ENCODE data around the gene CHRNA4.

CHRNA4 gene

DNA sequence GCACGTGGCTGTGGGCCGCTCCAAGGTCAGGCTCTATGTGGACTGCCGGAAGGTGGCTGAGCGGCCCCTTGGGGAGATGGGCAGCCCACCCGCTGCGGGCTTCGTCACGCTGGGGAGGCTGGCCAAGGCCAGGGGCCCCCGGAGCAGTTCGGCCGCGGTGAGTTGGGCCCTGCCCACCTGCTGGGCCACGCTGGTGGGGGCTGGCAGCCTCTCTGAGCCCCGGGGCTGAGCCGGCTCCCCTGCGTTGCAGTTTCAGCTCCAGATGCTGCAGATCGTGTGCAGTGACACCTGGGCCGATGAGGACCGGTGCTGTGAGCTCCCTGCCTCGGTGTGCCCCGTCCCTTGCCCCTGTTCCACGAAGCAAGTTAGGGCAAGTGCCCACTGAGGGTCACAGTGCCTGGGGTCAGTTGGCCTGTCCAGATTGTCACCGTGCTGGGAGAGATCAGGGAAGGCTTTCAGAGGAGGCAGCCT, 41.1 kb downstream of the CHRNA4 start:
- no peak for DNase-seq (ENCODE audit: low spot score)

DNA sequence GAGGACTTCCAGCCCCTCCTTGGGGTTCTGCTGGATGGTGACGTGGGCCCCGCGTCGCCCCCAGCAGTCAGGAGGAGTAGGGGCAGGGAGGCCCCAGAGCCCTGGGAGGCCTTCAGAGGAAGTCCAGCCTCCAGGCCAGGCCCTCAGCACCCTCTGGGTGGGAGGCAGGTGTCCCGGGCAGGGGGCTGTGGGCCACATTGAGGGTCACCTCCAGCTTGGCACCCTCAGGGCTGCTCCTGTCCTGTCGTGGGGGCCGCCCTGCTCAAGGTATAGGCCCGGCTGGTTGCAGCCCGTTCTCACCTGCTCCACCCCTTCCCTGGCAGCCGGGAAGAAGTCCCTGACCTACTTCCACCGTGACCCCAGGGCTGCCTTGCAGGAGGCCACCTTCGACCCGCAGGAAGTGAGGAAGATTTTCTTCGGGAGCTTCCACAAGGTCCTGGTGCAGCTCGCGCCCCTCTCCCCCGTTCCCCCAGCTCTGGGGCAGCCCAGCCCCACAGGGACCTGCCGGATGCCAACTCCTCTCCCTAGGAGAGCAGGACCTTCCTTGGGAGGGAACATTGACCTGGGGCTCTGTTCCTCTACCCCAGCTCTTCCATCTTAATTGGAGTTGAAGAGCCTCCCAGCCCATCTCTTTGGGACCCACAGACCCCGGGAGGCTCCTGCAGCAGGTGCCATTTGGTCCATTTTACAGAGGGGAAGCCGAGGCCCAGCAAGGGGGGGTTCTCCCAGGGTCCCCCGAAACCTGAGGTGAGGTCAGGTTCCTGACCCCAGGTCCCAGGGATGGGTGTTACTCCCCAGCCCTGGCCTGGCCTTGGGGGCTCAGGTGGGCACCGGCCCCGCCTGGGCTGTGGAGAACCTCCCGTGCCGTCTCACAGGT, 41.7 kb downstream of the CHRNA4 start:
- DNase-seq (ENCODE audit: low spot score) = no peak

GRCh38 chr20:63318391-63319163, 42.6 kb downstream of the CHRNA4 start:
- DNase-seq (ENCODE audit: low spot score) = no peak

DNA sequence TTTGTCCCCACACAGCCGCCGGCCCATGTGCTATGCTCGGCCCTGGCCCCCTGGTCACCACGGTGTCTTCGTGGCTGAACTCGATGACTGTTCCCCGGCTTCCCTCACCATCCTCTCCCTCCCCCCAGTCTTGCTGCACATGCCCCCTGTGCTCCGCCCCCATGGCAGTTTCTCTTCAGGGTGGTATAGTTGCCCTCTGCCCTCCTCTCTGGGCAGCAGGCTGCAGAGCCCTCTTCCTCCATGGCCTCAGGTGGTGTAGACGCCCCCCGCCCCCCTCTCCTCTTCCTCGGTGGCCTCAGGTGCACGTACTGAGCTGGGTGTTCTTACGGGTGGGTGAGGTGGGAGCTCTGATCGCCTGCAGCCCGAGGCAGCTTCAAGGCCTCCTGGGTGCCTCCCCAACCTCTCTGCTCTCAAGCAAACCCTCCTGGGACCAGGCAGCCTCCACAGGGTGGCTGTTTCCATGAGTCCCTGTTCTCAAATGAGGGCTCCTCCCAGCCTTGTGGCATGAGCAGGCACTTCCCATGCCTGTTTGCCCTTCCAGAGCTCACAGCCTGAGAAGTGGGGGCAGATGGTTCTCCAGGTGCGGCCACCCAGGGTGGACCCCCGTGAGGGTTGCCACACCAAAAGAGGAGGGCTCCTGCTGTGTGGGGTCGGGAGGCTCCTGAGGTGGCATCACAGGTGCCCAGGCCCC, 43.4 kb downstream of the CHRNA4 start:
- no peak for DNase-seq (ENCODE audit: low spot score)

DNA sequence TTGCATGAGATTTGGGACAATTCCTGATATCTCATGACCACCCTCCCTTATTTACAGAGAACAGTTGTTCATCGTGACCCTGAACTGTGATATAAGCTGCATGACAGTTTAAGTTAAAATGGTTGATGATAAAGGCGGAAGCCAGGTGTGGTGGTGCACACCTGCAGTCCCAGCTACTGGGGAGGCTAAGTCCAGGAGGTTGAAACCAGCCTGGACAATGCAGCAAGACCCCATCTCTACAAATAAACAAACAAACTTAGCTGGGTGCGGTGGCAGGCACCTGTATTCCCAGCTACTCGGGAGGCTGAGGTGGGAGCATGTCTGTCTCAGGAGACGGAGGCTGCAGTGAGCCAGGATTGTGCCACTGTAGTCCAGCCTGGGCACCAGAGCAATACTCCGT, 44.1 kb downstream of the CHRNA4 start:
- DNase-seq (ENCODE audit: low spot score) = no peak

- no peak for DNase-seq (ENCODE audit: low spot score)
Measured at GRCh38 chr20:63316502-63316921, 44.6 kb downstream of the CHRNA4 start.

GRCh38 chr20:63315731-63316491, 45.2 kb downstream of the CHRNA4 start:
- no peak for DNase-seq (ENCODE audit: low spot score)

DNA sequence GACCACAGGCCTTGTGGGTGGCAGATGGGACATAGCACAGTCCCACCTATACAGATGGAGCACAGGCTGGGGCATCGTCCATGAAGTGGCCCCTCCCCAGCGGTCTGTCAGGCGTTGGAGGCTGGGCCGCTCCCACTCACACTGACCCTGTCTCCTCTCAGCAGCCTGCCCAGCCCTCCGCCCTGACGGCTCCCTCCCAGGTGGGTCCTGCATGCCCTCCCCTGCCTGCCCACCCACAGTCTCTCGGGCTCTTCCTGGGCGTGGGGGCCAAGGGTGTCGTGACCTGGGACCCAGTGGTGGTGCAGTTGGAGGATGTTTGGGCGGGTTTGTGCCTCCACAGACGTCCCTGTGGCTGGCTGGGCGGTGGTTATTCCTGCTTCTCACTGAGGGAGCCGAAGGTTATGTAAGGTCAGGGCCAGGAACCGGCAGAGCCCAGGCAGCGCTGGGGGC, 45.9 kb downstream of the CHRNA4 start:
- no peak for DNase-seq (ENCODE audit: low spot score)

DNA sequence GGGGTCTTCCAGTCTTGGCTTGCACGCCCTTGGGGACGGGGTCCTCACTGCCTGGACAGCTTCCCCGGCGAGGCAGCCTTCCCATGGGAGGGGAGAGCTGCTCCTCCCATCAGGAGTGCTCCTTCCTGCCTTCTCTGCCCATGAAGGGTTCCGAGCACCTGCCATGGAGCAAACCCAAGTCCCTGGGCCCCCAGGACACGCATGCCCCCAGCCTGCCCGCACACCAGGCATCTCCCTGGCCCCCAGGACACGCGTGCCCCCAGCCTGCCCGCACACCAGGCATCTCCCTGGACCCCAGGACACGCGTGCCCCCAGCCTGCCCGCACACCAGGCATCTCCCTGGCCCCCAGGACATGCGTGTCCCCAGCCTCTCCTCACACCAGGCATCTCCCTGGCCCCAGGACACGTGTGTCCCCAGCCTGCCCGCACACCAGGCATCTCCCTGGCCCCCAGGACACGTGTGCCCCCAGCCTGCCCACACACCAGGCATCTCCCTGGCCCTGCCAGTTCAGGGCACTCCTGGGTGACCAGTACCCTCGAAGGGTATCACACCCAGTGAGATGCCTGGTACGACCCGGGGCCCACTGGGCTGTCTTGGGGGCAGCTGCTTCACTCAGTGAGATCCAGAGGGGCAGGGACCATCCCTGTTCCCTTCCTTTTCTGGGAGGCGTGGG, 46.4 kb downstream of the CHRNA4 start:
- DNase-seq (ENCODE audit: low spot score) = no peak

DNA sequence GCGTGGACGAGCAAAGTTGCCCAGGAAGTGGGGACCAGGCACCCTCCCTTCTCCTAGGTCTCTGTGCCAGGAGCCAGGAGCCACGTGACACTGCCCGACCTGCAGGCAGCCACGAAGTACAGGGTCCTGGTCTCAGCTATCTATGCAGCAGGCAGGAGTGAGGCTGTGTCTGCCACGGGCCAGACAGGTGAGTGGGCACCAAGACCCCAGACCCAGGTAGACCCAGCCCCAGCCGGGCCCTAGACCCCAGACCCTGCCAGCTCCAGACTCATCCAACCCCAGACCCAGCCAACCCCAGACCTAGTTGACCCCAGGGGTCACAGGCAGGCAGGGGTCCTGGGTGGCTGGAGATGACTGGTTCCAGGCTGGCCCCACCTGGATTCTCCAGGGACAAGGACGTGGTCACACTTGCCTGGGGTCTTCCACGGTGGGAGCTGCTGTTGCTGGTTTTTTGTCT, 47.1 kb downstream of the CHRNA4 start:
- no peak for DNase-seq (ENCODE audit: low spot score)

DNA sequence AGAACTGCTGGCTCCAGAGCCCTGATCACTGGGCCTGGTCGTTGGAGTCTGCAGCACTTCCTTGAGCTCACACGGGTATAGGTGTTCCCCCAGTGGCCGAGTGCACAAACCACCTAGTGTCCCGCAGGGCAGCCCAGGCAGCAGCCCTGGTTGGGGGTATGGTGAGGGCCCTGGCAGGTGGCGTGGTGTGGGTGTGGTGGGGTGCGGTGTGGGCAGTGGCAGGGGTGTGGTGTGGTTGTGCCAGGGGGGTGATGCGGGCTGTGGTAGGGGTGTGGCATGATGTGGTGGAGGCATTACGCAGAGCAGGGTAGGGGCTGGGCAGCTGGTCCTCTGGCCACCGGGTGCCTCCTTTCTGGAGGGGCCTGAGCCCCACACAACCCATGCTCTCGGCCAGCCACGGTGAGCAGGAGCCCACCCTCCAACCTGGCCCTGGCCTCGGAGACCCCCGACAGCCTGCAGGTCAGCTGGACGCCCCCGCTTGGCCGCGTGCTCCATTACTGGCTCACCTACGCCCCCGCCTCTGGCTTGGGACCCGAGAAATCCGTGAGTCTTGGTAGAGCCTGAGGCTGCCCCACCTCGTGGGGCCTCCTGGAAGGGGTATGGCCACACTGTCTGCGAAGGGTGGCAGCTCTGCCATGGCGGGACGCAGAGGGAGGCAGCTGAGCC, 47.7 kb downstream of the CHRNA4 start:
- DNase-seq (ENCODE audit: low spot score) = no peak

DNA sequence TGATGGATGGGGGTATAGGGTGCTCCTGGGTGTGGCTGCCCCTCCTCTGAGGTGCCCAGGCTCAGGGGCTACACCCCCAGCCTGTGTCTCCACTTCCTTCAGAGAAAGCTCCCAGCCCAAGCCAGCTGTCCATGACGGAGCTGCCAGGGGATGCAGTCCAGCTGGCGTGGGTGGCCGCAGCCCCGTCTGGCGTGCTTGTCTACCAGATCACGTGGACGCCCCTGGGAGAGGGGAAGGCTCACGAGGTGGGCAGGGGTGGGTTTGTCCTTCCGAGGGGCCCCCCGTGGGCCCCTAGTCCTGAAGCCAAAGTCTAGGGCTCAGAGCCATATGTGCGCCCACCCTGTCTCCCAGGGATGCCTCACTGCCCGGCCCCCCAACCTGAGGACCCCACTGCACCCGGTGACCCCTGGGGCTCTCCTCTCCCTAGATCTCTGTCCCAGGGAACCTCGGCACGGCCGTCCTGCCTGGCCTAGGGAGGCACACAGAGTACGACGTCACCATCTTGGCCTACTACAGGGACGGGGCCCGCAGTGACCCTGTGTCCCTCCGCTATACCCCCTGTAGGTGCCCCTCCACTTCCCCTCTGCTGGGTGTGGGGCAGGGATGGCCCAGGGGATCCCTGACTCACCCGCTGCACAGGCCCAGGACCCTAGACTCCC, 48.3 kb downstream of the CHRNA4 start:
- no peak for DNase-seq (ENCODE audit: low spot score)

DNA sequence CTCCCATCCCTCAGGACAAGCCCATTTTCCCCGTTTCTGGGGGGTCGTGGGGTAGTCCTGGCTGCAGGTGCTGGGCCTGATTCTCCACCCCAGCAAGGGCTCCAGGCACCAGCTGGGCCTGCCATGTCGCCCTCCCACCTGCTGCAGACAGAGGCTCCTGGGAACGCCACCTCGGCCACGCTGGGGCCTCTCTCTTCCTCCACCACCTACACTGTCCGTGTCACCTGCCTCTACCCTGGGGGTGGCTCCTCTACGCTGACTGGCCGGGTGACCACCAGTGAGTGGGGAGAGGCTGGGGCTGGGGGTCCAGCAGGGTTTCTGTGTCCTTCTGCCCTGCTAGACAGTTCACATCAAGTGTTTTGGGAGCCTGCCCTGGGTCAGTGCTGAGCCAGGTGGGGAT, 48.9 kb downstream of the CHRNA4 start:
- DNase-seq (ENCODE audit: low spot score) = no peak

- peak; percentile 14 for DNase-seq (ENCODE audit: low spot score)
Measured at GRCh38 chr20:63311833-63312243, 49.3 kb downstream of the CHRNA4 start.

- no peak for DNase-seq (ENCODE audit: low spot score)
Measured at GRCh38 chr20:63311186-63311832, 49.8 kb downstream of the CHRNA4 start.

- peak; percentile 9 for DNase-seq (ENCODE audit: low spot score)
Measured at GRCh38 chr20:63310265-63310991, 50.7 kb downstream of the CHRNA4 start.

DNA sequence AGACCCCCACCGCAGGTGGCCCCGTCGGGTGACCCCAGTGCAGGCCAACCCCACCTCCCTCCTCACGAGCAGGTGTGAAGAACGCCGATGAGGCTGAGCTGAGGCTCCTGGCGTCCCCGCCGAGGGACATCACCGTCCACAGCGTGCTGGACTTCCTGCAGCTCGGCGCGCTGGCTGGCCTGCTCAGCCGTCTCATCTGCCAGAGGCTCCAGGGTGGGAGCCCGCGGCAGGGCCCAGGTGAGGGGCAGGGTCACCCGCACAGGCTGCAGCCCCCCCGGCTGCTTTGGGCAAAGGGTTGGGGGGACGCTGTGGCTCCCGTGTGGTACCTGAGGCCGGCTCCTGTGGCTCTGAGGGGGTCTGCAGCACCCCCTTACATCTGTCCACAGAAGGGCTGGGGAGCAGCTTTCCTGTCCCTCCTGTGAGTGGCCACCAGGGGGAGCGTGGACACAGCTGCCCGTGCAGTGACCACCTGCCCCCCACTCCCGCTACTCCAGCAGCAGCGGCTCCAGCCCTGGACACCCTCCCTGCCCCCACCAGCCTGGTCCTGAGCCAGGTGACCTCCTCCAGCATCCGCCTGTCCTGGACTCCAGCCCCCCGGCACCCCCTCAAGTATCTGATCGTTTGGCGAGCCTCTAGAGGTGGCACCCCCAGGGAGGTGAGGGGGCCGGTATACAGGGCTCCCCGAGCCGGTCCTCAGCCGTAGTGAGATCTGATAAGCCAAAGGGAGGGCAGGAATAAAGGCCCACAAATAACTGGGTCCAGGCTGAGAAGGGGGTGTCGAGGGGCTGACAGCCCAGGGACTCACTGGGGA, 51.7 kb downstream of the CHRNA4 start:
- peak; percentile 19 for DNase-seq (ENCODE audit: low spot score)

Measured in NAMALWA (cell line).